Right atrium auricular region (tissue), 2 donors: Measurements from ENCODE around the gene MARK3. TPM values are rescaled to one million over a fixed set of nuclear protein-coding genes. Genes with fewer than 3 reads are reported as not detected.

Source experiments
- DNase-seq: peaks from one replicate; pipeline ENCODE4 v3.0.0-alpha.2; 2019; ENCODE audit warnings: low spot score
- H3K27ac ChIP-seq, 2 donors: fragments of 200-600 bp; sonication (generic); 1 replicate in 1 of 2; 2 replicates in 1 of 2; pipeline ENCODE4 v1.5.1; 2016 to 2019
- H3K27me3 ChIP-seq, 2 donors: fragments of 200-600 bp; sonication (generic); one replicate each; pipeline versions ENCODE4 v1.5.1 to v1.6.0; 2017 to 2019
- H3K36me3 ChIP-seq: fragments of 200-600 bp; sonication (generic); one replicate; pipeline ENCODE4 v1.5.1; 2016
- H3K4me1 ChIP-seq, 2 donors: fragments of 200-600 bp; sonication (generic); one replicate each; pipeline versions ENCODE4 v1.5.1 to v1.6.0; 2017 to 2019
- H3K4me3 ChIP-seq, 2 donors: fragments of 200-600 bp; sonication (generic); 1 replicate in 1 of 2; 2 replicates in 1 of 2; pipeline ENCODE4 v1.5.1; 2017 to 2019; ENCODE audit warnings: mild to moderate bottlenecking in 1 of 2, moderate library complexity in 1 of 2
- H3K9me3 ChIP-seq, 2 donors: fragments of 200-600 bp; sonication (generic); one replicate each; pipeline ENCODE4 v1.5.1; 2019
- CTCF ChIP-seq, 2 donors: fragments of 200-600 bp; sonication (generic); IDR thresholded peaks; one replicate each; pipeline ENCODE4 v1.5.1; 2019; ENCODE audit warnings: antibody characterized with exemption in 2 of 2
- total RNA-seq, 2 donors: library from RNA; depleted of rRNA; stranded (reverse); fragments of >200 nt; gene quantifications; one replicate each; pipeline ENCODE4 v1.1.0, GENCODE V29; 2016

The MARK3 gene
- total RNA-seq, 2 donors from 2014 or later = 71.7 to 74.2 TPM

DNA sequence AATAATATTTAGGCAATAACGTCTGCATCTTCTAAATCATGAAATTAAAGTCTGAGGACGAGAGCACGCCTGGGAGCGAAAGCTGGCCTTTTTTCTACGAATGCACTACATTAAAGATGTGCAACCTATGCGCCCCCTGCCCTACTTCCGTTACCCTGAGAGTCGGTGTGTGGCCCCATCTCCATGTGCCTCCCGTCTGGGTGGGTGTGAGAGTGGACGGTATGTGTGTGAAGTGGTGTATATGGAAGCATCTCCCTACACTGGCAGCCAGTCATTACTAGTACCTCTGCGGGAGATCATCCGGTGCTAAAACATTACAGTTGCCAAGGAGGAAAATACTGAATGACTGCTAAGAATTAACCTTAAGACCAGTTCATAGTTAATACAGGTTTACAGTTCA lies 118.1 kb downstream of the MARK3 start:
- Histone ChIP-seq H3K4me1 (peaks cover 0 to 11% of the 10 kb centered on the region in 2 donors), H3K27ac (no peak overlapping the region), H3K4me3 (no peak overlapping the region), H3K27me3 (no peaks in the 10 kb centered on the region), H3K9me3 (no peaks in the 10 kb centered on the region), H3K36me3 (peaks cover 65% of the 10 kb centered on the region)
- DNase-seq = no peak
- TF ChIP-seq CTCF (IDR thresholded peaks at IDR 0.05) = no peak

GRCh38 chr14:103504991-103505565 lies 119.9 kb downstream of the MARK3 start:
- DNase-seq = no peak
- H3K27ac ChIP-seq = no peak overlapping the region
- peaks cover 0 to 9% of the 10 kb centered on the region in 2 donors for H3K4me1 ChIP-seq
- H3K9me3 ChIP-seq = no peaks in the 10 kb centered on the region
- no peak for TF ChIP-seq CTCF (IDR thresholded peaks at IDR 0.05)
- peaks cover 67% of the 10 kb centered on the region for H3K36me3 ChIP-seq
- no peaks in the 10 kb centered on the region for H3K27me3 ChIP-seq
- no peak overlapping the region for H3K4me3 ChIP-seq

DNA sequence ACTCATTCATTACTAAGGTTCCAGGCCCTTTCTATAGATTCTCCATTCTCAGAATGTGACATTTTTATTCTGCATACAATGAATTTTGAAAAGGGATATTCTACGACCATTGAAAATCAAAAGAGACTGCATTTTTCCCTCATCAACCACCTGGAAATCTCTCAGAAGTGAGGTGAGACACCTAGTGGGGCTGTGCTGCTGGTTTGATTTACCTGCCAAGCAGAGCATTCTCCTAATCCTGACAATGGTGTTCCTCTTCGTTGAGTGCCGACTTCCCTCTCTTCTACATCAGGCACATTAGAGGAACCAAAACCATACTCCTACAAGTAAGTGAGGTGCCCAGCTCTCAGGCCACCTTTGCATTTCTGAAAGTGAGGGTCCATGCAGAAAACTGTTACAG lies 122.5 kb downstream of the MARK3 start:
- no peak for DNase-seq
- H3K4me3 ChIP-seq = no peak overlapping the region
- H3K4me1 ChIP-seq = peaks cover 0 to 9% of the 10 kb centered on the region in 2 donors
- H3K27me3 ChIP-seq = no peaks in the 10 kb centered on the region
- H3K9me3 ChIP-seq = no peaks in the 10 kb centered on the region
- TF ChIP-seq CTCF (IDR thresholded peaks at IDR 0.05) = no peak
- peaks cover 58% of the 10 kb centered on the region for H3K36me3 ChIP-seq
- no peak overlapping the region for H3K27ac ChIP-seq

GRCh38 chr14:103508521-103509329 lies 123.5 kb downstream of the MARK3 start:
- no peaks in the 10 kb centered on the region for H3K27me3 ChIP-seq
- no peak overlapping the region for H3K4me3 ChIP-seq
- no peak for DNase-seq
- no peak overlapping the region for H3K27ac ChIP-seq
- H3K4me1 ChIP-seq = peaks cover 0 to 19% of the 10 kb centered on the region in 2 donors
- H3K9me3 ChIP-seq = no peaks in the 10 kb centered on the region
- peaks cover 48% of the 10 kb centered on the region for H3K36me3 ChIP-seq
- TF ChIP-seq CTCF (IDR thresholded peaks at IDR 0.05) = no peak

GRCh38 chr14:103509864-103510723 lies 124.9 kb downstream of the MARK3 start:
- Histone ChIP-seq H3K27ac (no peak overlapping the region), H3K36me3 (peaks cover 34% of the 10 kb centered on the region), H3K27me3 (no peaks in the 10 kb centered on the region), H3K9me3 (no peaks in the 10 kb centered on the region), H3K4me1 (peaks cover 0 to 22% of the 10 kb centered on the region in 2 donors), H3K4me3 (no peak overlapping the region)
- no peak for DNase-seq
- TF ChIP-seq CTCF (IDR thresholded peaks at IDR 0.05) = no peak
